ENCODE results near the gene TFDP1. TPM values are rescaled to one million over a fixed set of nuclear protein-coding genes. Genes with fewer than 3 reads are reported as not detected.

The TFDP1 gene
- total RNA-seq, 4 donors from 2014 or later, result 55.7 to 82.1 (median 59.5) TPM

GRCh38 chr13:113542751-113543424 is 41.7 kb upstream of the TFDP1 start:
- TF ChIP-seq POLR2A (IDR thresholded peaks at IDR 0.05) (no peak), CTCF (IDR thresholded peaks at IDR 0.05) (no peak)
- H3K27ac ChIP-seq, result no peak overlapping the region
- no peak for DNase-seq
- whole genome bisulfite sequencing, 2 donors, result 89 to 91% methylated on average over 7 to 10 of the region's 21 CpGs
- no peak overlapping the region for H3K4me3 ChIP-seq
- H3K27me3 ChIP-seq, result no peaks in the 10 kb centered on the region
- H3K9me3 ChIP-seq, result no peaks in the 10 kb centered on the region
- intact Hi-C loops (cut with DNase I), result no loop called here
- H3K36me3 ChIP-seq, result peaks cover 0 to 52% (median 0%) of the 10 kb centered on the region in 3 donors
- peaks cover 6 to 31% (median 6%) of the 10 kb centered on the region in 3 donors for H3K4me1 ChIP-seq

- no peak for DNase-seq
- Histone ChIP-seq H3K4me3 (no peak overlapping the region), H3K9me3 (no peaks in the 10 kb centered on the region), H3K27ac (no peak overlapping the region), H3K36me3 (peaks cover 0 to 50% (median 0%) of the 10 kb centered on the region in 3 donors), H3K27me3 (no peaks in the 10 kb centered on the region), H3K4me1 (peaks cover 6 to 41% (median 6%) of the 10 kb centered on the region in 3 donors)
- TF ChIP-seq CTCF (IDR thresholded peaks at IDR 0.05) (no peak), POLR2A (IDR thresholded peaks at IDR 0.05) (no peak)
- 88 to 95% methylated on average over 16 to 20 of the region's 37 CpGs for WGBS, 2 donors
- intact Hi-C loops (cut with DNase I), result no loop called here
Measured at GRCh38 chr13:113544071-113544891, 40.3 kb upstream of the TFDP1 start.

GRCh38 chr13:113544896-113545295 is 39.7 kb upstream of the TFDP1 start:
- peaks cover 0 to 49% (median 0%) of the 10 kb centered on the region in 3 donors for H3K36me3 ChIP-seq
- no peak for DNase-seq
- H3K4me1 ChIP-seq, result peaks cover 6 to 41% (median 6%) of the 10 kb centered on the region in 3 donors
- H3K27ac ChIP-seq, result no peak overlapping the region
- no peak for TF ChIP-seq POLR2A (IDR thresholded peaks at IDR 0.05)
- TF ChIP-seq CTCF (IDR thresholded peaks at IDR 0.05), result no peak
- intact Hi-C loops (cut with DNase I), result no loop called here
- H3K27me3 ChIP-seq, result no peaks in the 10 kb centered on the region
- 90 to 98% methylated on average over 6 to 9 of the region's 10 CpGs for WGBS, 2 donors
- H3K9me3 ChIP-seq, result no peaks in the 10 kb centered on the region
- no peak overlapping the region for H3K4me3 ChIP-seq

- Histone ChIP-seq H3K4me1 (peaks cover 6 to 41% (median 6%) of the 10 kb centered on the region in 3 donors), H3K27ac (peak overlapping the region in 2 of 4 donors; percentile 59 to 71), H3K27me3 (no peaks in the 10 kb centered on the region), H3K36me3 (peaks cover 0 to 46% (median 0%) of the 10 kb centered on the region in 3 donors), H3K9me3 (no peaks in the 10 kb centered on the region), H3K4me3 (peak overlapping the region in 1 of 4 donors; percentile 5)
- intact Hi-C loops (cut with DNase I), result no loop called here
- WGBS, 2 donors, result 67 to 95% methylated on average over 1 to 3 of the region's 5 CpGs
- TF ChIP-seq CTCF (IDR thresholded peaks at IDR 0.05), result no peak
- TF ChIP-seq POLR2A (IDR thresholded peaks at IDR 0.05), result no peak
- DNase-seq, result no peak
Measured at GRCh38 chr13:113545455-113545930, 39.1 kb upstream of the TFDP1 start.
